Esophagus muscularis mucosa (tissue), 3 donors: ENCODE data around the gene ANXA1.

Source experiments
- CTCF ChIP-seq, 3 experiments: fragments of 200-600 bp in 2 of 3; fragments of 450-650 bp in 1 of 3; sonication (generic) in 2 of 3; IDR thresholded peaks; one replicate each; pipeline ENCODE4 v1.5.1; 2017 to 2019; ENCODE audit warnings: antibody characterized with exemption in 3 of 3, mild to moderate bottlenecking in 2 of 3, moderate library complexity in 1 of 3
- EP300 ChIP-seq: sonication (generic); formaldehyde crosslinking; IDR thresholded peaks from one replicate; pipeline ENCODE4 v1.6.1; 2017; ENCODE audit warnings: antibody characterized with exemption

- TF ChIP-seq CTCF (IDR thresholded peaks at IDR 0.05) (no peak), EP300 (no peak)
These were observed 63.6 kb downstream of the ANXA1 start for GRCh38 chr9:73215249-73215648.
